Measurements from ENCODE around the gene IMMP2L. TPM values are rescaled to one million over a fixed set of nuclear protein-coding genes. Genes with fewer than 3 reads are reported as not detected.

IMMP2L gene
- total RNA-seq, 2 donors from 2014 or later, result 13.1 to 22.7 TPM

- ATAC-seq (ENCODE audit: insufficient number of reproducible peaks, low FRiP score, low read depth), result no peak
- Histone ChIP-seq H3K4me3 (no peak overlapping the region), H3K36me3 (no peaks in the 10 kb centered on the region), H3K9me3 (no peaks in the 10 kb centered on the region), H3K27me3 (replicated peaks; ENCODE audit: insufficient read depth) (no peaks in the 10 kb centered on the region), H3K27ac (no peak overlapping the region), H3K4me1 (ENCODE audit: control insufficient read depth in 1 of 2, low read depth in 2 of 2) (no peaks in the 10 kb centered on the region)
- TF ChIP-seq, protein P1, sequence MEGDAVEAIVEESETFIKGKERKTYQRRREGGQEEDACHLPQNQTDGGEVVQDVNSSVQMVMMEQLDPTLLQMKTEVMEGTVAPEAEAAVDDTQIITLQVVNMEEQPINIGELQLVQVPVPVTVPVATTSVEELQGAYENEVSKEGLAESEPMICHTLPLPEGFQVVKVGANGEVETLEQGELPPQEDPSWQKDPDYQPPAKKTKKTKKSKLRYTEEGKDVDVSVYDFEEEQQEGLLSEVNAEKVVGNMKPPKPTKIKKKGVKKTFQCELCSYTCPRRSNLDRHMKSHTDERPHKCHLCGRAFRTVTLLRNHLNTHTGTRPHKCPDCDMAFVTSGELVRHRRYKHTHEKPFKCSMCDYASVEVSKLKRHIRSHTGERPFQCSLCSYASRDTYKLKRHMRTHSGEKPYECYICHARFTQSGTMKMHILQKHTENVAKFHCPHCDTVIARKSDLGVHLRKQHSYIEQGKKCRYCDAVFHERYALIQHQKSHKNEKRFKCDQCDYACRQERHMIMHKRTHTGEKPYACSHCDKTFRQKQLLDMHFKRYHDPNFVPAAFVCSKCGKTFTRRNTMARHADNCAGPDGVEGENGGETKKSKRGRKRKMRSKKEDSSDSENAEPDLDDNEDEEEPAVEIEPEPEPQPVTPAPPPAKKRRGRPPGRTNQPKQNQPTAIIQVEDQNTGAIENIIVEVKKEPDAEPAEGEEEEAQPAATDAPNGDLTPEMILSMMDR (IDR thresholded peaks at IDR 0.05), result no peak
- no peak for DNase-seq (ENCODE audit: low spot score)
Measured at GRCh38 chr7:111199643-111200042, 362.6 kb downstream of the IMMP2L start.

- H3K36me3 ChIP-seq, result no peaks in the 10 kb centered on the region
- TF ChIP-seq, protein P1 (IDR thresholded peaks at IDR 0.05), result no peak
- no peaks in the 10 kb centered on the region for H3K9me3 ChIP-seq
- H3K27me3 ChIP-seq (replicated peaks; ENCODE audit: insufficient read depth), result no peaks in the 10 kb centered on the region
- H3K27ac ChIP-seq, result no peak overlapping the region
- ATAC-seq (ENCODE audit: insufficient number of reproducible peaks, low FRiP score, low read depth) (peak; percentile 60), DNase-seq (ENCODE audit: low spot score) (no peak)
- H3K4me1 ChIP-seq (ENCODE audit: control insufficient read depth in 1 of 2, low read depth in 2 of 2), result no peaks in the 10 kb centered on the region
- H3K4me3 ChIP-seq, result no peak overlapping the region
Measured at GRCh38 chr7:111198255-111198654, 364.0 kb downstream of the IMMP2L start.

DNA sequence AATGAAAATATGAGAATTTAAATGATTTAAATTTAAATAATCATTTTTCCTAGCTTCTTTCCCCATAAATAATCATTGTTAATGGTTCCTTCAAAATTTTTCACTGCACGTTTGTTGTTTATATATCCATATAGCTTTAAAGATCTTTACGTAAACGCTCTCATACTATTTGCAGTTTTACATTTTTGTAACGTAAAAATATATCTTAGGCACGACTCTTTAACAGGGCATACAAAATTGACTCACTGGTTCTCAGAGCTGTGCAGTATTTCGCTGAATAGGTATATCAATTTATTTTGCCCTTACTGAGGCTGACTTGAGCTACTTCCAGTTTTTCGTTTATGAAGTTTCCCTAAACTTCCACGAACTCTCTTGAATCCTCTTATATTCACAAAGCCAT lies 365.6 kb downstream of the IMMP2L start:
- H3K27ac ChIP-seq, result no peak overlapping the region
- ATAC-seq (ENCODE audit: insufficient number of reproducible peaks, low FRiP score, low read depth) (no peak), DNase-seq (ENCODE audit: low spot score) (no peak)
- TF ChIP-seq, protein P1 (IDR thresholded peaks at IDR 0.05), result no peak
- no peaks in the 10 kb centered on the region for H3K27me3 ChIP-seq (replicated peaks; ENCODE audit: insufficient read depth)
- H3K4me1 ChIP-seq (ENCODE audit: control insufficient read depth in 1 of 2, low read depth in 2 of 2), result no peaks in the 10 kb centered on the region
- no peak overlapping the region for H3K4me3 ChIP-seq
- H3K36me3 ChIP-seq, result no peaks in the 10 kb centered on the region
- H3K9me3 ChIP-seq, result no peaks in the 10 kb centered on the region

DNA sequence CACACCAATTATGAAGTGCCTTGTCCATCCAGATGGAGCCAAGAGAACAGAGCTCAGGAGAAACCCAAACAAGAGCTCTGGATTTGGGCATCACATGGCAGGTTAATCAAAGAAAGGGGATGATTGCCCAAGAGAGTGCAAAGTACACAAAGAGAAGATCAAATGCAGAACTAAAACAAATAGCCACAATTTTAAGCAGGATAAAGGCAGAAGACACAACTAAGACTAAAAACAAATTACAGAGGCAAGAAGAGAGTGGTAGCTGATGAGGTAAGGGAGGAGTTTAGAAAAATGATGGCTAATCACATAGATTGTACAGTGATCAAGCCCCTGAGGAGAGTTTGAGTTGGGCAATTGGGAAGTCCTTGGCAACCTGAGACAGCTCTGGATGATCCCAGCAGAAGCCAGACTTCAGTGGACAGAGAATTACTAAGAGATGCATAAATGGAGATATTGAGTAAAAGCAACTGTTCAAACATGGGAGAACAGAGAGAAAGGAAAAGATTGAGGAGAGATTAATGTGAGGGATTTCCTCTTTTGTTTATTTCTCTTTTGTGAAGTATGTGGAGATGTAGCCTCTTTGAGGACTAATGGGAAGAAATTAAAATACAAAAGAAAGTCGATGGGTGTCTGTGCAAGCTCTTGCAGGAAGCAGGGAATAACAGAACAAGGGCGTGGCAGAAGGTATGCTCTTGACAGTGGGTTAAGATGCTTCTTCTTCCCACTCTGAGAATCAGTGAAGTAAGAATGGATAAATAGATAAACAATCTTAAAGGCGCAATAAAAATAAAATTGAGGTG lies 369.5 kb downstream of the IMMP2L start:
- Histone ChIP-seq H3K36me3 (no peaks in the 10 kb centered on the region), H3K9me3 (no peaks in the 10 kb centered on the region), H3K4me1 (ENCODE audit: control insufficient read depth in 1 of 2, low read depth in 2 of 2) (no peaks in the 10 kb centered on the region), H3K27me3 (replicated peaks; ENCODE audit: insufficient read depth) (no peaks in the 10 kb centered on the region), H3K27ac (no peak overlapping the region), H3K4me3 (no peak overlapping the region)
- no peak for ATAC-seq (ENCODE audit: insufficient number of reproducible peaks, low FRiP score, low read depth)
- TF ChIP-seq, protein P1 (IDR thresholded peaks at IDR 0.05), result no peak
- no peak for DNase-seq (ENCODE audit: low spot score)

DNA sequence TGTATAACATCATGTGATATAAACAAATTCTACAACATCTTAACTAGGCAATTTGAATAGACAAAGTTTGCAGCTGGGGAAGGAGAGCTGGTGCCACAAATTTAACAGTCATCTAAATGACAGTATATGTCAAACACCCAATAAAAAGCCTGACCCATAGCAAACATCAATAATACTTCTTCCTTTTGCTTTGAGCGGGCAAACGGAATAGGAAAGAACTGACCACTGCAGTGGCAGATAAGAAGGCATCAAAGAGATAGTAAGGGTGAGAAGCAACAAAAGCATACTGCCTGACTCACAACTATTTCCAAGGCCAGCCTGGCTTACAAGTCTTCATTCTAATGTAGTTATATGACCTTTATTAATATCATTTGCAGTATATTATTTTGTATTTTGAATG lies 371.5 kb downstream of the IMMP2L start:
- H3K9me3 ChIP-seq, result no peaks in the 10 kb centered on the region
- no peaks in the 10 kb centered on the region for H3K4me1 ChIP-seq (ENCODE audit: control insufficient read depth in 1 of 2, low read depth in 2 of 2)
- H3K27ac ChIP-seq, result no peak overlapping the region
- ATAC-seq (ENCODE audit: insufficient number of reproducible peaks, low FRiP score, low read depth) (no peak), DNase-seq (ENCODE audit: low spot score) (no peak)
- H3K27me3 ChIP-seq (replicated peaks; ENCODE audit: insufficient read depth), result no peaks in the 10 kb centered on the region
- H3K4me3 ChIP-seq, result no peak overlapping the region
- TF ChIP-seq, protein P1 (IDR thresholded peaks at IDR 0.05), result no peak
- no peaks in the 10 kb centered on the region for H3K36me3 ChIP-seq

All from thoracic aorta (tissue), 2 donors.